Osteoblast (primary cell): Measurements from ENCODE around the gene SSTR3. TPM values are rescaled to one million over a fixed set of nuclear protein-coding genes. Genes with fewer than 3 reads are reported as not detected.

Experiments
- DNase-seq: peaks from one replicate; pipeline ENCODE4 v3.0.0; 2011; ENCODE audit warnings: low spot score, mixed read lengths; ENCODE audit not compliant: insufficient read length; ENCODE audit errors: missing footprints
- H2AFZ ChIP-seq: 2 replicates; pipeline ENCODE4 v1.6.0; 2011; ENCODE audit warnings: mild to moderate bottlenecking, low read length
- H3K27ac ChIP-seq: 2 replicates; pipeline ENCODE4 v1.5.1; 2011; ENCODE audit warnings: mild to moderate bottlenecking, low read depth, low read length, moderate library complexity
- H3K27me3 ChIP-seq: 2 replicates; pipeline ENCODE4 v1.6.0; 2012; ENCODE audit warnings: mild to moderate bottlenecking, control low read depth, inconsistent platforms, low read length, moderate library complexity; ENCODE audit not compliant: insufficient read depth
- H3K36me3 ChIP-seq: 2 replicates; pipeline ENCODE4 v1.5.1; 2011; ENCODE audit warnings: mild to moderate bottlenecking, low read length, control low read depth, moderate library complexity; ENCODE audit not compliant: insufficient read depth
- H3K4me1 ChIP-seq: 2 replicates; pipeline ENCODE4 v1.5.1; 2011; ENCODE audit warnings: mild to moderate bottlenecking, low read length, control low read depth, moderate library complexity; ENCODE audit not compliant: insufficient read depth
- H3K4me2 ChIP-seq: 2 replicates; pipeline ENCODE4 v1.6.0; 2011; ENCODE audit warnings: mild to moderate bottlenecking, low read length; ENCODE audit not compliant: insufficient read depth
- H3K4me3 ChIP-seq: fragments of 200-600 bp; sonication (generic); 3 replicates; pipeline ENCODE4 v1.5.1; 2012; ENCODE audit warnings: mild to moderate bottlenecking, low read length, inconsistent platforms; ENCODE audit not compliant: insufficient read depth
- H3K79me2 ChIP-seq: 2 replicates; pipeline ENCODE4 v1.6.0; 2012; ENCODE audit warnings: mild to moderate bottlenecking, low read length, control low read depth, inconsistent platforms; ENCODE audit not compliant: insufficient read depth
- H3K9me3 ChIP-seq: 2 replicates; pipeline ENCODE4 v1.5.1; 2011; ENCODE audit warnings: low read depth, low read length, control low read depth
- H4K20me1 ChIP-seq: 2 replicates; pipeline ENCODE4 v1.6.0; 2012; ENCODE audit warnings: mild to moderate bottlenecking, low read length, control low read depth; ENCODE audit not compliant: insufficient read depth
- CTCF ChIP-seq: IDR thresholded peaks from 2 replicates; pipeline ENCODE4 v1.5.1; 2011; ENCODE audit warnings: mild to moderate bottlenecking, low read depth, low read length, moderate library complexity; ENCODE audit errors: extremely low read depth
- total RNA-seq: library from RNA; depleted of rRNA; stranded (reverse); fragments of >200 nt; gene quantifications from 2 replicates; pipeline ENCODE4 v1.2.3, GENCODE V29; 2012

The SSTR3 gene
- total RNA-seq, 1 donor: not detected

DNA sequence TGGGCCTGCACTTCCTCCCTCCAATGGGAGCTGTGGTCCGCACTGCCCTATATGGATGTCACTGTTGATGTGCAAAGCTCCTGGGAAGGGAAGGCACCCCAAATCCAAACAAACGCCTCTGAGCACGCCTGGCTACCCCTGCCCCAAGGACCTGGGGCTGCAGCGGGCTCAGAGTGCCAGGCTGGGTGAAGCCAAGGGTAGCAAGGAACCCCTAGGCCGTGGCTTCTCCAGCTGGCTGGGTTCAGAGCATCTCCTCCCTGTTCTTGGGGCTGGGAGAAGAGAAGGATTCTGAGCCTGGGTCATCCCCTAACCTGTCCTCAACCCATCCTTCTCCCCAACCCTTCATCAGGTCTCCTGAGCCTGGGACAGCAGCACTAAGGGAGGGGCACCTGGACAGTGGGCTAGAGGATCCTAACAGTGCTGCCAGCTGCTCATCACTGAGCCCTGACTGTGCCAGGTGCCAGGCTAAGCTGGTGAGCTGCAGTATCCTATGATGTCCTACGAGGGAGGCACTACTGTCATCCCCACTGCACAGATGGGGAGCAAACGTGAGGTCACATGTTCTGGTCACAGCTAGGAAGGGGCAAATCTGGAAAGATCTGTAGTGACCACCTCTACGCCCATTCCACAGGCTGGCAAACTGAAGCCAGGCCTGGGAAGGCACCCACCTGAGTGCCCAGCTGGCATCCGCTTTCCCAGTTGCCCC lies 3.0 kb downstream of the SSTR3 start:
- no peaks in the 10 kb centered on the region for H3K79me2 ChIP-seq
- peaks cover 32% of the 10 kb centered on the region for H3K27me3 ChIP-seq
- no peak for TF ChIP-seq CTCF
- DNase-seq: peak; percentile 76
- H4K20me1 ChIP-seq: peaks cover 3% of the 10 kb centered on the region
- no peak overlapping the region for H3K4me2 ChIP-seq
- H3K9me3 ChIP-seq: no peaks in the 10 kb centered on the region
- H3K36me3 ChIP-seq: no peaks in the 10 kb centered on the region
- no peak overlapping the region for H3K27ac ChIP-seq
- no peak overlapping the region for H3K4me3 ChIP-seq
- peaks cover 7% of the 10 kb centered on the region for H3K4me1 ChIP-seq
- no peak overlapping the region for H2AFZ ChIP-seq

DNA sequence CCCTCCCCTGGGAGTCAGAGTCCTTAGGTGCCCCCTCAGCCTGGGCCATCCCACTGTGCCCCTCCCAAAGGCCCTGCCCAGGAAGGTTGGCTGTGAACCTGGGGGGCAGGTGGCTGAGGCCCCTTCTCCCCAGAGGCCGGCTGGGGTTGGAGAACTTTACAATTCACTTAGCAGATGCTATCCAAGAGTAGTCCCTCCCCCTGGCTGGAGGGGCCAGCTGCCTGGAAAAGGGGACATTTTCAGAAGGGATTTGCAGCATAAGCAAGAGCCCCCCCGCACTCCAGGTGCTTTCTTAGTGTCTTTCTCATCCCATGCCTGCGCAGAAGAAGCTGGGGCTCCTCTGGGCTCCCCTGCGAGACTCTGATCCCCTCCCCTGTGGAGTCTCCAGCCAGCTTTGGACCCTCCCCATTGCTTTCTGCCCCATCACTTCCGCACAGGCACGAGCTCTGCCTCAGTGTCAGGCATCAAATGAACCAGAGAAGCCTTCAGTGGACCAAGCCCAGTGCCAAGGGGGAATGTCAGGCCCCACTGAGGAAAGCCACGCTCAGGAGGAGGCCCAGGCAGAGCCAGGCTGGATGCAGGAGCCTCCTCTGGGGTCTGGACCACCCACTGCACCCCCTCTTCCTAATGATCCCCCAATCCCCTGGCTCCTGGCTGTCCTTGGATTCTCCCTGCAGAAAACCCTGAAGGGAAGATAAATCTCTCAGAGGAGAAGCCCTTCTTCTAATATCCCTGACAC lies 3.7 kb downstream of the SSTR3 start:
- Histone ChIP-seq H3K9me3 (no peaks in the 10 kb centered on the region), H3K79me2 (no peaks in the 10 kb centered on the region), H3K27ac (no peak overlapping the region), H3K4me2 (no peak overlapping the region), H4K20me1 (peaks cover 3% of the 10 kb centered on the region), H3K27me3 (peaks cover 25% of the 10 kb centered on the region), H3K36me3 (no peaks in the 10 kb centered on the region), H3K4me3 (no peak overlapping the region), H2AFZ (no peak overlapping the region), H3K4me1 (peaks cover 7% of the 10 kb centered on the region)
- no peak for TF ChIP-seq CTCF
- peak; percentile 54 for DNase-seq

GRCh38 chr22:37207981-37208380 lies 4.3 kb downstream of the SSTR3 start:
- no peak for TF ChIP-seq CTCF
- H3K27ac ChIP-seq: no peak overlapping the region
- H3K79me2 ChIP-seq: no peaks in the 10 kb centered on the region
- H4K20me1 ChIP-seq: peaks cover 3% of the 10 kb centered on the region
- H3K9me3 ChIP-seq: no peaks in the 10 kb centered on the region
- DNase-seq: no peak
- H2AFZ ChIP-seq: no peak overlapping the region
- peaks cover 20% of the 10 kb centered on the region for H3K27me3 ChIP-seq
- peaks cover 7% of the 10 kb centered on the region for H3K4me1 ChIP-seq
- no peak overlapping the region for H3K4me3 ChIP-seq
- no peaks in the 10 kb centered on the region for H3K36me3 ChIP-seq
- H3K4me2 ChIP-seq: no peak overlapping the region
